Activated naive CD4-positive, alpha-beta T cell treated with anti-CD3 and anti-CD28 coated beads for 36 hours (primary cell): Measurements from ENCODE around the gene CHERP. TPM values are rescaled to one million over a fixed set of nuclear protein-coding genes. Genes with fewer than 3 reads are reported as not detected.
"Not testable (repeated sequence)": the region's sequence is repeated elsewhere in the genome, so short reads cannot be mapped to it uniquely, and the experiment has no call there.

Experiments
- CTCF ChIA-PET: fragments of 350-600 bp; sonication (Branson Sonifier 250); formaldehyde crosslinking; loops from one replicate; lab custom pipeline; 2021; ENCODE audit warnings: antibody characterized with exemption; lab: Charles Lee
- DNase-seq: peaks from one replicate; pipeline ENCODE4 v3.0.0-alpha.2; 2020
- H3K27ac Mint-ChIP-seq: one replicate; pipeline ENCODE4 v1.8.0; 2021; ENCODE audit warnings: mild to moderate bottlenecking, mixed read lengths
- H3K27me3 Mint-ChIP-seq: one replicate; pipeline ENCODE4 v1.8.0; 2021; ENCODE audit warnings: low read depth, mixed read lengths
- H3K36me3 Mint-ChIP-seq: one replicate; pipeline ENCODE4 v1.8.0; 2021; ENCODE audit warnings: low read depth, mixed read lengths
- H3K4me1 Mint-ChIP-seq: one replicate; pipeline ENCODE4 v1.8.0; 2021; ENCODE audit warnings: low read depth, mixed read lengths
- H3K4me3 Mint-ChIP-seq: one replicate; pipeline ENCODE4 v1.8.0; 2021; ENCODE audit warnings: mild to moderate bottlenecking, moderate library complexity, mixed read lengths
- H3K9me3 Mint-ChIP-seq: one replicate; pipeline ENCODE4 v1.8.0; 2021; ENCODE audit warnings: mixed read lengths
- intact Hi-C: fragments of 100-400 bp; cut with micrococcal nuclease; formaldehyde crosslinking; loops from one replicate; pipeline ENCODE4 v1.15.1; 2023
- total RNA-seq, 2 experiments: library from RNA; stranded (reverse); gene quantifications; one replicate each; pipeline ENCODE4 v1.2.3, GENCODE V29; 2021

The CHERP gene
- total RNA-seq, 2 experiments from 2014 or later: 54.4 to 54.7 TPM

GRCh38 chr19:16473875-16474392 lies 68.3 kb downstream of the CHERP start:
- no peak overlapping the region for H3K4me3 Mint-ChIP-seq
- no peak overlapping the region for H3K27ac Mint-ChIP-seq
- H3K4me1 Mint-ChIP-seq: peaks cover 21% of the 10 kb centered on the region
- H3K36me3 Mint-ChIP-seq: no peaks in the 10 kb centered on the region
- DNase-seq: no peak
- CTCF ChIA-PET: no interaction called here
- peaks cover 2% of the 10 kb centered on the region for H3K9me3 Mint-ChIP-seq
- intact Hi-C loops: loop anchor here (2.0 kb wide), 1 partner anchor 155 kb away; the partner anchor contains the start of gene MED26
- H3K27me3 Mint-ChIP-seq: no peaks in the 10 kb centered on the region

- no peak overlapping the region for H3K27ac Mint-ChIP-seq
- intact Hi-C loops: loop anchor here (1.0 to 2.0 kb wide), 3 partner anchors 23 to 187 kb away; partner anchors contain the start of genes C19orf44, CALR3, MED26 and SMIM7
- peak overlapping the region; percentile 45 for H3K4me3 Mint-ChIP-seq
- DNase-seq: no peak
- H3K4me1 Mint-ChIP-seq: peaks cover 29% of the 10 kb centered on the region
- H3K9me3 Mint-ChIP-seq: peaks cover 2% of the 10 kb centered on the region
- CTCF ChIA-PET: interaction anchor here (0.6 kb wide), 1 partner anchor 476 kb away, joined by 3 read pairs; no protein-coding TSS in a partner anchor
- no peaks in the 10 kb centered on the region for H3K36me3 Mint-ChIP-seq
- no peaks in the 10 kb centered on the region for H3K27me3 Mint-ChIP-seq
These were observed 69.2 kb downstream of the CHERP start for GRCh38 chr19:16472992-16473391.

GRCh38 chr19:16472559-16472899 lies 69.7 kb downstream of the CHERP start:
- intact Hi-C loops: loop anchor here (1.0 to 2.0 kb wide), 3 partner anchors 24 to 188 kb away; partner anchors contain the start of genes C19orf44, CALR3, MED26 and SMIM7
- not testable (repeated sequence) for DNase-seq, H3K9me3 Mint-ChIP-seq, H3K36me3 Mint-ChIP-seq, H3K27me3 Mint-ChIP-seq, H3K27ac Mint-ChIP-seq
- CTCF ChIA-PET: interaction anchor here (0.6 kb wide), 1 partner anchor 476 kb away, joined by 3 read pairs; no protein-coding TSS in a partner anchor
- Mint-ChIP-seq H3K4me1 (peaks cover 33% of the 10 kb centered on the region), H3K4me3 (peak overlapping the region; percentile 78)

GRCh38 chr19:16470911-16471811 lies 71.1 kb downstream of the CHERP start:
- Mint-ChIP-seq H3K27me3 (no peaks in the 10 kb centered on the region), H3K4me1 (peaks cover 42% of the 10 kb centered on the region), H3K27ac (no peak overlapping the region), H3K36me3 (peaks cover 2% of the 10 kb centered on the region), H3K4me3 (peak overlapping the region; percentile 87), H3K9me3 (peaks cover 2% of the 10 kb centered on the region)
- CTCF ChIA-PET: interaction anchor here (0.9 to 1.4 kb wide), 3 partner anchors 29 to 85 kb away, joined by 3 to 4 read pairs (median 3); no protein-coding TSS in a partner anchor
- intact Hi-C loops: no loop called here
- peak; percentile 51 for DNase-seq

GRCh38 chr19:16470541-16470910 lies 71.7 kb downstream of the CHERP start:
- Mint-ChIP-seq H3K9me3 (peaks cover 2% of the 10 kb centered on the region), H3K4me3 (peak overlapping the region; percentile 87), H3K27ac (no peak overlapping the region), H3K4me1 (peaks cover 43% of the 10 kb centered on the region), H3K36me3 (peaks cover 3% of the 10 kb centered on the region), H3K27me3 (no peaks in the 10 kb centered on the region)
- intact Hi-C loops: no loop called here
- CTCF ChIA-PET: interaction anchor here (0.7 to 1.4 kb wide), 4 partner anchors 28 to 282 kb away, joined by 3 to 4 read pairs (median 3); no protein-coding TSS in a partner anchor
- DNase-seq: no peak

Other genes starting within 250 kb of the CHERP start
- gene KLF2, start 217.6 kb downstream of the CHERP start, total RNA-seq: under 1 TPM; 0.22 to 0.69 TPM
- 10 to 100 TPM; 17.3 to 21.0 TPM for gene EPS15L1, start 70.5 kb downstream of the CHERP start, total RNA-seq
- gene CALR3, start 46.3 kb downstream of the CHERP start, total RNA-seq: not detected
- gene C19orf44, start 46.0 kb downstream of the CHERP start, total RNA-seq: 1 to 10 TPM; 2.1 to 2.6 TPM
- gene SLC35E1, start 30.0 kb upstream of the CHERP start, total RNA-seq: 10 to 100 TPM; 21.7 to 22.1 TPM
- gene MED26, start 85.8 kb upstream of the CHERP start, total RNA-seq: 10 to 100 TPM; 11.3 to 11.9 TPM
- 10 to 100 TPM; 51.0 to 59.2 TPM for gene SMIM7, start 117.7 kb upstream of the CHERP start, total RNA-seq
- gene TMEM38A, start 118.7 kb upstream of the CHERP start, total RNA-seq: under 1 TPM; 0.49 to 0.83 TPM
- gene NWD1, start 177.4 kb upstream of the CHERP start, total RNA-seq: not detected